T-helper 2 cell treated with Interferon-gamma antibody and Interleukin-4, amounts not matched to agents 5 μg/mL and 100 μg/mL, for 36 hours (primary cell): ENCODE measurements around the gene CGRRF1.

Source experiments
- DNase-seq: peaks from one replicate; pipeline ENCODE4 v3.0.0; 2021; ENCODE audit warnings: low spot score
- H3K27ac Mint-ChIP-seq: one replicate; pipeline ENCODE4 v1.8.0; 2021; ENCODE audit warnings: mild to moderate bottlenecking, mixed read lengths
- H3K27me3 Mint-ChIP-seq: one replicate; pipeline ENCODE4 v1.8.0; 2021; ENCODE audit warnings: low read depth, mixed read lengths
- H3K36me3 Mint-ChIP-seq: one replicate; pipeline ENCODE4 v1.8.0; 2021; ENCODE audit warnings: low read depth, mixed read lengths
- H3K4me1 Mint-ChIP-seq: one replicate; pipeline ENCODE4 v1.8.0; 2021; ENCODE audit warnings: low read depth, mixed read lengths
- H3K4me3 Mint-ChIP-seq: one replicate; pipeline ENCODE4 v1.8.0; 2022; ENCODE audit warnings: mild to moderate bottlenecking, moderate library complexity, mixed read lengths
- H3K9me3 Mint-ChIP-seq: one replicate; pipeline ENCODE4 v1.8.0; 2021; ENCODE audit warnings: mixed read lengths

Gene CGRRF1, protein sequence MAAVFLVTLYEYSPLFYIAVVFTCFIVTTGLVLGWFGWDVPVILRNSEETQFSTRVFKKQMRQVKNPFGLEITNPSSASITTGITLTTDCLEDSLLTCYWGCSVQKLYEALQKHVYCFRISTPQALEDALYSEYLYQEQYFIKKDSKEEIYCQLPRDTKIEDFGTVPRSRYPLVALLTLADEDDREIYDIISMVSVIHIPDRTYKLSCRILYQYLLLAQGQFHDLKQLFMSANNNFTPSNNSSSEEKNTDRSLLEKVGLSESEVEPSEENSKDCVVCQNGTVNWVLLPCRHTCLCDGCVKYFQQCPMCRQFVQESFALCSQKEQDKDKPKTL

DNA sequence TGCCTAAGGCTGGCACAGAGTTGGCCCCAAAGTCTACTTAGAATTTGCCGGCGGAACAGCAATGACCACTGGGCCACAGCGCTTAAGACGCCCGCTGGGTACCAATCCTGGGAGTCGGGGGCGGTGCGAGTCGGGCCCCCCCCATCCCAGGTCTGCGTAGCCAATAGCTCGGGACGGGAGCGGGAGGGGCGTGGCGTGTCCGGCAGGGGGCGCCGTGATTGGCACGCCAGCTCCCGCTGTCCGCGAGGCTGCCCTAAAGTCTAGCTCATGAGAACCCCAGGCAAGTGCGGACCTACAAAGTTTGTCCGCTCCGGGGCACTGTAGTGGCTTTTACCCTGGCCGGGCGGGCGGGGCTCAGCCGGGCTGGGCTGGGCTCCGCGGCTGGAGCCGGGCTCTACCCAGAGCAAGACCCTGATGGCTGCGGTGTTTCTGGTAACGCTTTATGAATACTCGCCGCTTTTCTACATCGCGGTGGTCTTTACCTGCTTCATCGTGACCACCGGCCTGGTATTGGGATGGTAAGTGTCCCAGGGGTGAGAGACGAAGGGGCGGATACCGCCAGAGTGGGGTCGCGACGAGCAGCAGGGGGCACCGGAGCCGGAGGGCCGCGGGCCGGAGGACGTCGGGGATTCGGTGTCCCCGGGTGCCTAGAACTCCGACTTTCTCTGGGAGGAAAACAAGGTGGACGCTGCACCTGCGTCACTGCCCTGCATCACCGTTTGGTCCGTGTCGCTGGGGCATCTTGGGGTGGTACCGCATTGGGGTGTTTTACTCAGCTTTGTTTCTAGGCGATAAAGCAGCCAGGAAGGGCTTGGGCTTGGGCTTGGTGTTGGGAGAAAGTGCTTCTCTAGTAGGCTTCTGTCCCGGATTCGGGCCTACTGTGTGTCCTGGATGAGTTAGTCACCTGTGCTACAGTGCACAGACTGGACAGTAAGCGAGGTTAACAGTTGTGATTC is at the start of gene CGRRF1:
Gene CGRRF1, plus strand, starts transcription at position 361 of the 956 bp plus-strand sequence. Its CDS starts 54 bp downstream, at position 415.
- H3K27ac Mint-ChIP-seq = peak within 1 kb of the TSS; percentile 86

DNA sequence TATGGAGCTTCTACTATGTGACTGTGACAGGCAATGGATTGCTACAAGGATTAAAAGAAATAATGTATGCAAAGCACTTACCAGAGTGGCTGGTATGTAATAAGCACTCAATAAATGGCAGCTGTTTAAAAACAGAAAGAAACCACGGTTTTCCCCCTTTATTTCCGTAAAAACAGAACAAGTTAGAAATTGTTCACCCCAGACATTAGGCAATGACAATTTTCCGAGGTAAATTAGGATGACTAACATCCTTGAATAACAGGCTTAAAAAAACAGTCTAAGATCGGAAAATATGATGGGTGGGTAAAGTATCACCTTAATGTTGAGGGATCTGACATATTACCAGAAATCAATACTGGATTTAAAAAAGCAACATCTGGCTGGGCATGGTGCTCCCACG is 47.7 kb upstream of the CGRRF1 start:
- H3K9me3 Mint-ChIP-seq = peaks cover 19% of the 10 kb centered on the region
- DNase-seq = no peak
- H3K4me3 Mint-ChIP-seq = no peak overlapping the region
- H3K27ac Mint-ChIP-seq = no peak overlapping the region
- peaks cover 2% of the 10 kb centered on the region for H3K27me3 Mint-ChIP-seq
- no peaks in the 10 kb centered on the region for H3K4me1 Mint-ChIP-seq
- peaks cover 5% of the 10 kb centered on the region for H3K36me3 Mint-ChIP-seq

More for the DNA sequence above, at the start of gene CGRRF1:
- peak; percentile 98 for DNase-seq
- Mint-ChIP-seq H3K36me3 (peaks cover 5% of the 10 kb centered on the region), H3K4me1 (peaks cover 20% of the 10 kb centered on the region), H3K27me3 (peaks cover 5% of the 10 kb centered on the region), H3K9me3 (no peaks in the 10 kb centered on the region), H3K4me3 (peak within 1 kb of the TSS; percentile 89)

DNA sequence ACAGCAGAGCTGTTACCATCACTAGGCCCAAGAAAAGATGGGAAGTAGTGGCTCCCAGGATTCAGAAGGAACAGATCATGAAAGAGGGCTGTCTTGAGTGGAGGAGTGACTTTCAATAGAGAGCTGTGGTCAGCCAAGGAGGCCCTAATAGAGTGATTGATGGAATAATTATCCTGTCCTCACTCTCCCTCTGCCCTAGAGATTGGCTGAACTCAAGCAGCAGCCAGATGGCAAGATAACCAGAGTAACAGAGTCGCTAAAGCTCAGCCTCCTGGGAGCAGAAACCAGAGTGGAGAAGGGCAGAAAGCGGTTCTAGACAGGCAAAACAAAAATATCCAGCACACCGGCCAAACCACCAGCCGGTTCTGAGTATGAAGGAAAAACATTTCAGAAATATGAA is 44.1 kb upstream of the CGRRF1 start:
- Mint-ChIP-seq H3K4me3 (no peak overlapping the region), H3K36me3 (peaks cover 10% of the 10 kb centered on the region), H3K4me1 (no peaks in the 10 kb centered on the region), H3K27ac (no peak overlapping the region), H3K27me3 (peaks cover 2% of the 10 kb centered on the region), H3K9me3 (peaks cover 14% of the 10 kb centered on the region)
- no peak for DNase-seq

DNA sequence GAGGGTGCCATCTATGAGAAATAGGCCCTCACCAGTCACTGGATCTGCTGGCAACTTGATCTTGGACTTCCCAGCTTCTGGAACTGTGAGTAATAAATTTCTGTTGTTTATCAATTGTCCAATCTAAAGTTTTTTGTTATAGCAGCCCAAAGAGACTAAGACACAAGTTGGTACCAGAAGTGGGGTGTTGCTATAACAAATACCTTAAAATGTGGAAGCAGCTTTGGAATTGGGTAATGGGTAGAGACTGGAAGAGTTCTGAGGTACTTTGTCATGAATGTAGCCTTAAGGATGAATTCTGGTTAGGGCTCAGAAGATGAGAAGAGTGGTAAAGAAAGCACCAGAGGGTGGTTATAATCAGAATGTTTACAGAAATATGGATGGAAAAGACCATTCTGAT is 42.4 kb upstream of the CGRRF1 start:
- DNase-seq = no peak
- H3K27ac Mint-ChIP-seq = no peak overlapping the region
- no peak overlapping the region for H3K4me3 Mint-ChIP-seq
- H3K4me1 Mint-ChIP-seq = no peaks in the 10 kb centered on the region
- H3K36me3 Mint-ChIP-seq = peaks cover 10% of the 10 kb centered on the region
- H3K9me3 Mint-ChIP-seq = peaks cover 14% of the 10 kb centered on the region
- peaks cover 2% of the 10 kb centered on the region for H3K27me3 Mint-ChIP-seq

DNA sequence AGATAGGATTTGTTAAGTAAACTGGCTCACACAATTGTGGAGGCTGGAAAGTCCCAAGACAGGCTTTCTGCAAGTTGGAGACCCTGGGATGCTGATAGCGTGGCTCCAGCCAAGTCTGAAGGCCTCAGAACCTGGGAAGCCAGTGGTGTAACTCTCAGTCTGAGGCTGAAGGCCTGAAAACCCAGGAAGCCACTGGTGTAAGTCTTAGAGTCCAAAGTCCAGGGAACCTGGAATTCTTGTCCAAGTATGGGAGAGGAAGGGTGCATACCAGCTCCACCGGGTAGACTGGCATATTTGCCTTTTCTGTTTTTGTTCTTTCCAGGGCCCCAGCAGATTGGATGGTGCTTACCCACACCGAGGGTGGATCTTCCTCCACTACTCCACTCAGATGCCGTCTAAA is 39.0 kb upstream of the CGRRF1 start:
- DNase-seq = no peak
- H3K4me1 Mint-ChIP-seq = peaks cover 2% of the 10 kb centered on the region
- no peaks in the 10 kb centered on the region for H3K27me3 Mint-ChIP-seq
- no peak overlapping the region for H3K27ac Mint-ChIP-seq
- H3K4me3 Mint-ChIP-seq = no peak overlapping the region
- H3K36me3 Mint-ChIP-seq = peaks cover 21% of the 10 kb centered on the region
- H3K9me3 Mint-ChIP-seq = peaks cover 14% of the 10 kb centered on the region

DNA sequence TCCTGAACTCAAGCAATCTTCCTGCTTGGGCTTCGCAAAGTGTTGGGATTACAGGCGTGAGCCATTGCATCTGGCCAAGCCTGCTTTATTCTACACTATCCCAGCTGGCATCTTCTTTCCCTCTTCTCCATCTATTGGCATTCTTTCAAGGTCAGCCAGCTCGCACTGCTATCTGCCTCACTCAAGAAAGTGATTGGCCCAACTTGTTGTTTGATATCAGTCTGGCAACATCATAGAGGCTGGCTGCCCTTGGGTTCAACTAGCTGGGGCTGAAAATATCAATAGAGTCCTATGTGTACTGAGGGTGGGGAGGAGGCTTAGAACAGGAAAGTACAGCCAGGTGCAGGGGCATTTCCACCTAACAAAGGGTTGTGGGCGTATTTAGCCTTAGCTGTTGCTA is 38.1 kb upstream of the CGRRF1 start:
- peaks cover 27% of the 10 kb centered on the region for H3K36me3 Mint-ChIP-seq
- H3K4me3 Mint-ChIP-seq = no peak overlapping the region
- DNase-seq = no peak
- H3K9me3 Mint-ChIP-seq = peaks cover 14% of the 10 kb centered on the region
- H3K27me3 Mint-ChIP-seq = no peaks in the 10 kb centered on the region
- H3K4me1 Mint-ChIP-seq = peaks cover 6% of the 10 kb centered on the region
- no peak overlapping the region for H3K27ac Mint-ChIP-seq

DNA sequence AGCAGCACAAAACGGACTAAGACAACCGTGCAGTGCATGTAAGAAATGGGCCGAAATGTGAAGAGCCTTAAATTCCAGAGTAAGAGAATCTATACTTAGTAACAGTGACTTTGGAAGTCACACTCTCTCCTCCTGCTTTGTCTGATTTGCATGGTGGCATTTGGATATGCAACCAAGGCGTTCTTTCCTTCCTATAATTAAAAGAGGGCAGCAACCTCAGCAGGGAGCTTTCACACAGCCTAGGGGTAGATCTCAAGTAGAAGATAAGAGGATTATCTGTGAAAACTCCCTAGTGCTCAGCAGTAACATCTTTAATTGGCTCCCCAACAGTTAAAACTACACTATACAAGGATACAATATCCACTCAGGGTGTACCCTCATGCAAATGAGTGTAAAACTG is 37.4 kb upstream of the CGRRF1 start:
- peaks cover 8% of the 10 kb centered on the region for H3K9me3 Mint-ChIP-seq
- peaks cover 29% of the 10 kb centered on the region for H3K36me3 Mint-ChIP-seq
- H3K4me1 Mint-ChIP-seq = peaks cover 6% of the 10 kb centered on the region
- H3K27ac Mint-ChIP-seq = no peak overlapping the region
- no peaks in the 10 kb centered on the region for H3K27me3 Mint-ChIP-seq
- no peak for DNase-seq
- H3K4me3 Mint-ChIP-seq = no peak overlapping the region

DNA sequence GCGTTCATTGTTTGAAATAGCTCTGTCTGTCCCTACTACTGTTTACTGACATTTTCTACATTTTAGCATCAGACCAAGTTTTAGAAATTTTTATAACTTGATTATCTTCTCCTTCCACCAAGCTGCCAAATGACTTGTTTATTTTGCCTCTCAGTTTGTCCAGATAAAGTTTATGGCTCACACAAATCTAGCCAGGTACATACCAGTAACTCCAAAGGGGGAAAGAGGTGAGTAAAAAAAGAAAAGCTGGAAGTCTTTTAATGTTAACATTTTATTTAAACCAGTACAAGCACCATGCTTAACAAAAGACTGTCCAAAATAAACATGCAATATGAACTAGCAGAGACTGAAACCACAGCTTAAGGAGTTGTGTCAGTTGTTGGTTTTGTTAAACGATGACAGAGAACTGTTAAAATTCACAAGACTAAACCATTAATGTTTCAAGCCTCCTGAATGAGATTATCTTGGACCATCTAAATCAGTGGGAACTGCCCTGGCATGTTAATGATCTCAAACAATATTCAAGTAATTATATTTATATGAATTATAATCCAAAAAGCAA is 35.4 kb upstream of the CGRRF1 start:
- Mint-ChIP-seq H3K36me3 (peaks cover 36% of the 10 kb centered on the region), H3K27ac (no peak overlapping the region)

DNA sequence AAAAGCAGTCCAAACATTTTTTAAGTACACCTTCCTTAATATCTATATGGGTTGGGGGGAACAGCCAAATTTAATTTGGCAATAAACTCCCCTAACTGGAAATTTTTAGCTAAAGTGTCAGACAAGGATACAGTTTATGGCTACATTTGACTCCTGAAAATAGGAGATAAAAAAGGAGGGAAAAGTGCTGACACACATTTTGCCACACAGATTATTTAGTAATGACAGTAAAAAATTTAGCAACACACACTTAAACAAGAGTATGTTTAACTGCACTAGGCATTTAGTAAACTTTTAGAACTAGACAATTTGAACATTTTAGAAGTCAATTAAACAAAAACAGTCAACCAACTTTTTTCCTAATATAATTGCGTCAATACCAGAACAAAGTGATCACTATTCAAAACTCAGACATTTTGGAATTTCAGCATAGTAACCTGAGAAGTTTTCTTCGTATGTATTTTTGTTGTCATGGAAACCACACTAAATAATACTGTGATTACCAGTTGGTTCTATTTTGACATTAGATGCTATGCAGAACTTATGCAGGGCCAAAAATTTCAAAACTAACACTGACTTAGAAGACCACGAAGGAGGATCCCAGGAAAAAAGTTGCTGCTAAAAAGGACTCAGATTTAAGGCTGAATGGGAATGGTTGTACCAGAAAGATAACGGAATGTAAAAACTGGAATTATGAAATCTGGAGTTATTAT is 34.4 kb upstream of the CGRRF1 start:
- Mint-ChIP-seq H3K27me3 (no peaks in the 10 kb centered on the region), H3K36me3 (peaks cover 37% of the 10 kb centered on the region), H3K4me3 (no peak overlapping the region), H3K27ac (peak overlapping the region; percentile 68), H3K4me1 (peaks cover 6% of the 10 kb centered on the region), H3K9me3 (no peaks in the 10 kb centered on the region)
- no peak for DNase-seq

More for the DNA sequence above, 35.4 kb upstream of the CGRRF1 start:
- H3K4me1 Mint-ChIP-seq = peaks cover 6% of the 10 kb centered on the region
- H3K9me3 Mint-ChIP-seq = no peaks in the 10 kb centered on the region
- no peak for DNase-seq
- no peaks in the 10 kb centered on the region for H3K27me3 Mint-ChIP-seq
- H3K4me3 Mint-ChIP-seq = no peak overlapping the region

DNA sequence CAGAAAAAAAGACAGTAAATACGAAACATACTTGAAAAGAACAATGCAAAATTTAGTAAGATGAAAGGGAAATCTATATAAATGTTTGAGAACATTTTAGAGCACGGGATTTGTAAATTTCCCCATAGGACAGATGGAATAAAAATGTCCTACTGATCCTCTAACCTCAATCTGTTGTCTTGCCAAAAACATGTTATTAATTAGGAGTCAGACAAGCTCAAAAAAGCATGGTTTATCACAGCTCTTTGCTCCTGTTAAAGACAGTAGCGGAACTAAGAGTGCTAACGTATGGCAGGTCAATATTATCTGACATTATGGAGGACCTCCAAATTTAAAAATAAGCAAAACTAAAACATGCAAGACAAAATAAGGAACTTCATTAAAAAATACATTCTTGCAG is 33.8 kb upstream of the CGRRF1 start:
- peak overlapping the region; percentile 68 for H3K27ac Mint-ChIP-seq
- H3K4me1 Mint-ChIP-seq = peaks cover 6% of the 10 kb centered on the region
- H3K36me3 Mint-ChIP-seq = peaks cover 35% of the 10 kb centered on the region
- H3K4me3 Mint-ChIP-seq = no peak overlapping the region
- DNase-seq = no peak
- no peaks in the 10 kb centered on the region for H3K27me3 Mint-ChIP-seq
- H3K9me3 Mint-ChIP-seq = no peaks in the 10 kb centered on the region

DNA sequence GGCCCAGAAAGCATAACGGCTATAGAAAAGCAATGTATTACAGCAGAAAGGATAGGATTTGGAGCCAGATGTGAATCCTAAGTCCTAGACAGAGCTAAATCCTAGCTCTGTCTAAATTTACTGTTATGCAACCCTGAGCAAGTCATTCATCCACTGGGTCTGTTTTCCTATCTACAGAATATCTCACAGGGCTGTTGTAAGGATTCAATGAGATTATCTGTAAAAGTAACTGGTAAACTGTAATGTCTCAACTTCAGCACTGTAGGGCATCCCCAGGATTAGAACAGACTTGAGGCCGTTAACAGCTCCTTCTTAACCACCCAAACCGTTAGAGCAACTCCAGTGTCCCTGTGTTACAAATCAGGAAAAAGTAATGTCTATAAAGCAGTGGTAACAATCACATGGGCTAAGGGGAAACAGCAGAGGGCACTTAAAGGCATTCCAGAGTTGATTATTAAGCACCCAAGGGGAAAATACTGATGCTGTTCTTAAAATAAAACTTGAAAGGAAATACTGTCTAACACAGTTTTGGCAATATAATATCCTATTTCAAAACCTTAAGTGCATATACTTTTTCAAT is 31.0 kb upstream of the CGRRF1 start:
- H3K36me3 Mint-ChIP-seq = peaks cover 49% of the 10 kb centered on the region
- no peak for DNase-seq

DNA sequence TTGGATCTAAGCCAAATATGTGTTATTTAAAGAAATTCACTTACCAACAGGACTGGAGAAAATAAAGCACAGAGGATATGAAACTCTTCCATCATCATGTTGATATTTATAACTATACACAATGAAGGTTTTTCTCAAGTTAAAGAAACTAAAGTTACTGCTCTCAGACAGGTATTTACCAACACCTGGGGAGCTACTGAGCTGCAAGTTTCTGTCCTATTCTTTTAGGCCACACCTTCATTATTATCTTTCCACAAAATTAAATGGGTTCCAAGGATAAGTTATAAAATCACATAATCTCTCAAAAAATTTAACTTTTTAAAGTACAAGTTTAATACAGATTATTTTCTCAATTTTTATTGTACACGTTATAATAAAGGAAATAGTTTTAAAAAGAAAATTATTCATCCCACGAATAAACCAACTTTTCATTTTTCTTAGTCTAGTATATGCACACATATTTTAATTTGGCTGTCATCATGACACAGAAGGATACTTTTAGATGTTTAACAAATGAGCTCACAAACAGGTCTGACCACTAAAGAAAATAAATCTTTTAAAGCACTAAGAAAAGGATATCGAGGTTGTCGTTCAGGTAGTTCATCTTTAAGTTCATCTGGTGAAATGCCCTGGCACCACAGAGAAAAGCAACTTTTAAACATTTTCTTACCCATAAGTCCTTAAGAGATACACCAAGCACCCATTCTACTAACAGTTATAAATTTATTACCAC is 28.7 kb upstream of the CGRRF1 start:
- Mint-ChIP-seq H3K4me1 (peaks cover 26% of the 10 kb centered on the region), H3K9me3 (no peaks in the 10 kb centered on the region), H3K4me3 (no peak overlapping the region), H3K27ac (no peak overlapping the region), H3K36me3 (peaks cover 40% of the 10 kb centered on the region), H3K27me3 (no peaks in the 10 kb centered on the region)
- DNase-seq = no peak

More for the DNA sequence above, 31.0 kb upstream of the CGRRF1 start:
- no peak overlapping the region for H3K4me3 Mint-ChIP-seq
- H3K4me1 Mint-ChIP-seq = peaks cover 11% of the 10 kb centered on the region
- no peaks in the 10 kb centered on the region for H3K27me3 Mint-ChIP-seq
- no peaks in the 10 kb centered on the region for H3K9me3 Mint-ChIP-seq
- no peak overlapping the region for H3K27ac Mint-ChIP-seq

DNA sequence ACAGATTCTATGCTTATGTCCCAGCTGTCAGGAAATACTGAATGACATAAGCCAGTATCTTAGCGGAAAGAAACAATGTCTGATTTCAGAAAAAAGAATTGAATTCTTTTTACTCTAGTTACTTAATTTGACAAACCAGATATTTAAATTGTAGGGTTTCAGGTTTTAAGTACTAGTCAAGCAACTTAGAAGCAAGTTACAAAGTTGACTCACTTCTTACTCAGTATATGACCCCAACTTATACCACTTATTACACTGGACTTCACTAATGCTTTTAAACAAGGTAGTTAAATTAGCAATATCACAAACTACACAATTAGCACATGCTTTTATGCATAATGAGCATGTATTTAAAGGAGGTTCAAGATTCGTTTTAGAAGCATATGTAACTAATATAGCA is 28.0 kb upstream of the CGRRF1 start:
- Mint-ChIP-seq H3K27ac (no peak overlapping the region), H3K27me3 (no peaks in the 10 kb centered on the region), H3K4me3 (no peak overlapping the region), H3K9me3 (no peaks in the 10 kb centered on the region), H3K36me3 (peaks cover 41% of the 10 kb centered on the region), H3K4me1 (peaks cover 29% of the 10 kb centered on the region)
- DNase-seq = no peak
